ENCODE measurements around the gene APCDD1L.

- no peak for TF ChIP-seq POLR2A (IDR thresholded peaks at IDR 0.05; ENCODE audit: low read length)
- no peak for TF ChIP-seq GATA1 (IDR thresholded peaks at IDR 0.05; ENCODE audit: low read depth, low read length)
Measured at GRCh38 chr20:58447511-58448391, 67.4 kb downstream of the APCDD1L start.
